ENCODE results near the gene LHX5.

Gene LHX5

DNA sequence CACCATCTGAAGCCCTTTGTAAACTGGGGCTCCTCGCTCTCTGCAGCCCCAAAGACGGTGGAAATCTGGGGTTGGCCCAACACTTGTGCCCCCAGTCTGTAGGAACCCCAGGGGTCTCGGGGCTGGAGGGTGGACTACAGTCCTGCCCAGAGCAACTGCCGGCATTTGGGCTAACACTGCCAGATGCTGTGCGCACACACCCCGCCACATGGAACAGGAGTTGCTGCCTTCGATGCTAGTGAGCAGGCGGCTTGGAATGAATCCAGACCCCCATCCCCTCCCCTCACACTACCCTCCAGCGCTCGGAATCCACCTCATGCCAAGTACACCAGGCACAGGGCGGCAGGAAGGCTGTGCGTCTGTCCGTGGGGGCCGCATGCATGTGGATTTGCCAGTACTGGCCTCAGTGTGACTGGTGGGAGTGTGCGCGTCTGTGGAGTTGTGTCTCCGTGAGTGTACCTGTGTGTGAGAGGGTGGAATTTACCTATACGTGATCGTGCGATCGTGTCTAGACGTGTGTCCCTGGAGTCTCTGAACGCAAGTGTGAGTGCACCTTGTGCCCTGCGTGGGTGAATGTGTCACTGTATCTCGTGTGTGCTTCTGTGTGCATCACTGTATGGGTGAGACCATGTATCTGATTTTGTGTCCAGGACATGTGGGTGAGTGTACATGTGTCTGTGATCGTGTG lies 5.1 kb downstream of the LHX5 start:
- in situ Hi-C loops (cut with MboI; ENCODE audit: low sequenced_read_pairs), result no loop called here

DNA sequence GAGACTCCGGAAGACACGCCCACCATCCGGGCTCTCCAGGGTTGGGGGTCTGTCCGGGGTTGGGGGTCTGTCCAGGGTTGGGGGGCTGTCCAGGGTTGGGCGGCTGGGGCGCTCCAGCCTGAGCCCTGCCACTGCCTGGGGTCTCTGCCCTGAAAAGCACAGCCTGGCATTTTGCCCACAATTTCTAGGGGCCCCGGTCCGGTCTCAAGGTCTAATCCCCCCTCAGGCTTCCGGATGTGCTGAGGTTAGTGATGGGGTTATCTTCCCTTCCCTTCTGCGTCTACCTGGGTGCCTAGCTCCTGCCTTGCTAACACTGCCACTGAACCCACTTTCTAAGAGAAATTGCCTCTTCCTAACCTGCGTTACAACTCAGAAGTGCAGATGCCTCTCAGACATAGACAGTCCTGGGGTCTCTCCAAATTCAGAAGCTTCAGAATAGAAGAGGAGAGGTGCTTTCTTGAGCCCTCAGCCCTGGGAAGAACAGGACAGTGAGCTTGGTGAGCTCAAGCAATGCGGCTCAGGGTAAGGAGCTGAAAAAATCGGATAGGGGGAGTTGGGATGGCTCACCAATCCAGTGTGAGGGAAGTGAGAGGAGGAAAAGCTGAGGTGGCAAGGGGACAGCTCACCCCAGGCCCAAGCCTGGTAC lies 5.7 kb downstream of the LHX5 start:
- in situ Hi-C loops (cut with MboI; ENCODE audit: low sequenced_read_pairs), result no loop called here

DNA sequence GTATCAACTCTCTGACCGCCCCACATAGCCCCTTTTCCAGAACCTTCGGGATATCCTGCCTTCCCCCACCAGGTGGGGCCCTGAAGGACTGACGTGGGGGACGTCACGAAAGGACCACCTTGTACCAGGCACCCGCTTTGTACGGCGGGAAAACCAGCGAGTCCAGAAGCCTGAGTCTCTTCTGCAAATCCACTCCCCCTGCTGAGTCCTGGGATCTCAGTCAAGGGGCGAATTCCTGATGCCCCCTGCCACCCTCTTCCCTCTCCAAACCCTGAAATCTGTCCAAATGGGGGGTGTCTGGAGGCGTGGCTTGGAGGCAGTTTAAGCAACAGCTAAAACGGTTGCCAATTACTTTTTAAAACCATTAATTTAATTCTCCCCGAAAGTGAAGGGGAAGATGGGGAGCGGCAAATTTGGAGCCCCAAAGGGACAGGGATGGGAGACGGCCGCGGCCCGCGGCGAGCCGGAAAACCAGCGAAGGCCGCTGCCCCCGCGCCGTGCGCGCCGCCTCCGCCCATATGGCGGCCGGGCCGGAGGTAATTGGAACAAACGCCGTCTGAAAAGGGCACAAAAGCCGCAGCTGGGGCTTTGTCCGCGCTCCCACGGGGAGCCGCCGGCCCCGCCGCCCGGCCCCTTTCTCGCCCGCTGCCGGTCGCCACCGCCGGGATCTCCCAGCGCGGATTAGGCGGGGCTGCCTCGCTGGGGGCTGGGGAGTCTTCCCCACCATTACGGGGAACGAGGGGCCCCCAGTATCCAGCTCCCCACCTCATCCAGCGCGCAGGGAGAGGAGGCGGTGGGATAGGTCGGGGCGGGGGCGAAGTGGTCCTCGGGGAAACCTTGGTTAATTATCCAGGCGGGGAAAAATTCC lies 6.6 kb downstream of the LHX5 start:
- in situ Hi-C loops (cut with MboI; ENCODE audit: low sequenced_read_pairs), result no loop called here

DNA sequence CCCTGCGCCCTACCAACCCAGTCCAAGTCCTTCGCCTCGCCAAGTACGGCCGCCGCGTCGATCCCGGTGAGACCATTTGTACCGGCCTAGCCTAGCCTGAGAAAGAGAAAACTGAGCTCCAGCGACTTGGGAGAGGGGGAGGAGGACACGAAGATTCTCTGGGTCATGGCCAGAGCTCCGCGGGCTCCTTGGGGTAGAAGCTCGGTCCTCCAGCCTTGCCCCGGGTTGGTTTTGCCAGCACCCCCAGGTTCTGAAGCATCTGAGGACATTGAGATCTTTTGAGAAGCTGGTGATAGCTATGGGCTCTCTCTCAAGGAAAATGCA lies 7.3 kb downstream of the LHX5 start:
- in situ Hi-C loops (cut with MboI; ENCODE audit: low sequenced_read_pairs), result no loop called here

DNA sequence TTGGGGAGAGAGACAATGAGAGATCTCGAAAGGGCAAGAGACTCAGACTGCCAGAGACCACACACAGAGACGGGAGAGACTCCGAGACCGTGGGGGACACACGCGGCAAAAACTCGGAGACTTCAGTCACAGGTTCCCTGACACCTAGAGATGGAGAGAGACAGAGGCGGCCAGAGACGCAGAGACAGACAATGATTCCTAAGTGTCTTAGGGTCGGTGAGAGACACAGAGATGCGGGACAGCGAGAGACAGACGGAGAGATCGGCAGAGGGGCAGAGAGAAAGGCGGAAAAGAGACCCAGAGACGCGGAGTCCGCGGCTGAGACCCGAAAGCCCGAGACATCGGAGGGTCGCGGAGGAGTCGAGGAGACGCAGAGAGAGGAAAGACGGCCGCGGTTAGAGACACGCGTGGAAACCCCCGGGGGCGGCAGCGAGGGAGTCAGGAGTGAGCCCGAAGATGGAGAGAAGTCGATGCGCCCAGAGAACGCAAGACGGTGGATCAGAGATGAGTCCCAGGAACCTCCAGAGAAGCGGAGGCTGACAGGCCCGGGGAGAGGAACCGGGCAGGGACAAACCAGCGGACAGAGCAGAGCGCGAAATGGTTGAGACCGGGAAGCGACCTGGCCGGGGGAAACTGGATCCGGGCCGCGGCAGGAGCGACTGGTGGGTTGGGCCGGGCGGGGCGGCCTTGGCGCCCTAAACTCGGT lies 7.8 kb downstream of the LHX5 start:
- in situ Hi-C loops (cut with MboI; ENCODE audit: low sequenced_read_pairs), result no loop called here

GRCh38 chr12:113462998-113463745 lies 8.5 kb downstream of the LHX5 start:
- in situ Hi-C loops (cut with MboI; ENCODE audit: low sequenced_read_pairs), result no loop called here

DNA sequence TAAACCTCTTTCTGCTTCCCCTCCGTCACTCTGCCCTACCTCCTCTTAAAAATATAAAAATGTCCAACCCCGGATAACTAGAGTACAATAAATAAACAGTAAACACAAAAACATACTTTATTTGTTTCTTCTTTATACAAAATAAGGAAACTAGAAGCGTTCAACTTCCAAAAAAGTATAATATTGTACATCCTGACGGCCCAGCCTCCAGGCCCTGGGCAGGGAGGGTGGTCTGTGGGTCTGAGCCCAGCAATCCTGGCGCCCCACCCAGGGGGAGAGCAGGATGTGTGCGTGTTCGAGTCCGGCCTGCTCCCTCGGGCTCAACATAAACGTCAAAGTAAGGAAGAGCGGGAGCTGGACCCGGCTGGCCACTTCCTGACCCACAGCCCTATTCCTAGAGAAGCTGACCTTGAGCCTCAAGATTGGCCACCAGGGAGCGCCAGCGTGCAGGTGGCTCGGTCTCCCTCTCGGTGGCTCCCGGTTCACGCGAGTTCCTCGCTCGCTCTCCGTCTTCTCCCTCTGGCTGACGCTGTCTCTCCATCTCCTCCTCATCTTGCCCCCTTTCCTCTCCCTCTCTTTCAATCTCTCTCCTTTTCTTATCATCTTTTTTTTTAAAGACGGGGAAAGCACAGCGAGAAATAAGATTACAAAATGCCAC lies 9.4 kb downstream of the LHX5 start:
- in situ Hi-C loops (cut with MboI; ENCODE audit: low sequenced_read_pairs), result no loop called here

DNA sequence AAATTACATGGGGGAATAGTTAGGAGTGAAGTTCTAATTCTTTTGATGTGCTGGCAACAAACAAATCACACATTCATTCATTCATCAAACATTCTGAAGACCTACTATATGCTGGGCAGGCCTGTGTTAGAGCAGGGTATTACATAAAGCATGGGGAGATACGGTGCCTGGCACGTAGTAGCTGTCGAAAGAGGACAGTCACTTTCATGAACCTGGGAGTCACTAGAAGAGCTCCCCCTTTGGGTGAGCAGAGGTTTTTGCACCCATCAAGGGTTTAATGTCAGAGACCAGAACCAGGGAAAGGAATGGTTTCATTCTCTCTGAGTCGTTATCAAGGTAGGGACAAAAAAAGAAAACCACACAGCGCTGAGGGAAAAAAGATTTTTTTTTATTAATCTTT lies 10.0 kb downstream of the LHX5 start:
- in situ Hi-C loops (cut with MboI; ENCODE audit: low sequenced_read_pairs), result no loop called here

DNA sequence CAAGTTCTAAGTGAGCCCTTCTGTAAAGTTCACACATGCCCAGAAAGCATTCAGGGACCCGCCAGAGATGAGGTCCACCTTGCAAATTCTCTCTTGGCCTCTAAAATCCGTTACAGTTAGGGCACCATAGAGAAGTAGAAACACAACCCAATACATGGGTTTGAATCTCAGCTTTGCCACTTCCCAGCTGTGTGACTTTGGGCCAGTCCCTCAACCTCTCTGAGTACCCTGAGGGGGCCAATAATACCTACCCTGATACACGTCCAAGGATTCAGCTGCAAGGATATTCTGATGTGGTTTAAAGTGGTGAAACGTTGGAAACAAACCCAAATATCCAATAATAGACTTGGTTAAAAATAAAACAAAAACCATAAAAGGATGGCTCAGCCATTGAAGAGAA lies 11.7 kb downstream of the LHX5 start:
- in situ Hi-C loops (cut with MboI; ENCODE audit: low sequenced_read_pairs), result no loop called here

GRCh38 chr12:113457710-113458109 lies 14.0 kb downstream of the LHX5 start:
- in situ Hi-C loops (cut with MboI; ENCODE audit: low sequenced_read_pairs), result no loop called here

DNA sequence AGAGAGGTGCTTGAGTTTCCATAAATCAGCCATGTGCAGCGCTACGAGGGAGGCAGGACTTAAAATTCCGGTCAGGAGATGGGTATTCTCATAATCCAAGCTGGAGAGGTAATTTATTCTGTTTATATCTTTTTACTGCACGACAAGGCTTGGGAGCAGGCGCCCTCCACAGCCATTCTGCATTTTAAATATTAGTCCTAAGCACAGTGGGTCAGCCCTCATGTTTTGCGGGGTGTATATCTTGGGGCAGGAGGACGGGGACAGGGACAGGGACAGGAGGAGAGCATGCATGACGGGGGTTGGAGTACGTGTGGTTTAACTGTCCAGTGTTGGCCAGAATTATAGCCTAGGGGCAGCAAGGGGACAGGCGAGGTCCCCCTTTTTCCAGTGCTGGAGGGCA lies 14.5 kb downstream of the LHX5 start:
- in situ Hi-C loops (cut with MboI; ENCODE audit: low sequenced_read_pairs), result no loop called here

DNA sequence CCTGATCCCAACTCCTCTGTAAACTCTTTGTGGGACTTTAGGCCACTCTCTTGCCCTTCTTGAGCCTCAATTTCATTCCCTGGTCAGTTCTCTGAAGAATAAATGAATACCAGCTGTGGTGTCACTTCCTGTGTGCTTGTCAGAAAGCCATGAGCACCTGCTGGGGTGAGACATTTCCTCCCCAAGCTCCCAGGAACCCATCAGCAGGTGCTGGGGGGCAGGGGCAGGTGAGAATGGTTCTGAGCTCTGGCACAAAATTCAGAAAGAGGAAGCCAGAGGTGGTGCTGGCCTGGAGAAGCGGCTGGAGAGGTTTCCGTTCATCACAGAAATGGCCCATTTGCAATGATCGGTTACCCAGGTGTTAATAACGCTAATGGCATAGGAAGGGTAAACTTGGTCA lies 14.9 kb downstream of the LHX5 start:
- in situ Hi-C loops (cut with MboI; ENCODE audit: low sequenced_read_pairs), result no loop called here

- in situ Hi-C loops (cut with MboI; ENCODE audit: low sequenced_read_pairs), result no loop called here
Measured at GRCh38 chr12:113456199-113456598, 15.5 kb downstream of the LHX5 start.

GRCh38 chr12:113453330-113453729 lies 18.3 kb downstream of the LHX5 start:
- in situ Hi-C loops (cut with MboI; ENCODE audit: low sequenced_read_pairs), result no loop called here

DNA sequence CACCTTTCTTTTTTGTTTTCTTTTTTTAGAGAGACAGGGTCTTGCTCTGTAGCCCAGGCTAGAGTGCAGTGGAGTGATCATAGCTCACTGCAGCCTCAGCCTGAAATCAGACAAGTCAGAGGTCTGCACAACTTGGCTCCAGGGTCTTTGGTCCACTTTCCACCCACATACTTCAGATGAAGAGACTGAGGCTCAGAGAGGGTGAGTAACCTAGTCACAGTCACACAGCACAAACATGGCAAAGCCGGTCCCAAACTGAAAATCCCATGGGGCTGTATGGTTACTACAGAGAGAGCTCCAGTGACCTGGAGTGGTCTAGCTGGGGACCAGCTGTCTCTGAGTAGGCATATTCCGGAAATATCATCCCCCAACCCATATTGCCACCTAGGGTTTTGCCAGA lies 19.2 kb downstream of the LHX5 start:
- in situ Hi-C loops (cut with MboI; ENCODE audit: low sequenced_read_pairs), result no loop called here

DNA sequence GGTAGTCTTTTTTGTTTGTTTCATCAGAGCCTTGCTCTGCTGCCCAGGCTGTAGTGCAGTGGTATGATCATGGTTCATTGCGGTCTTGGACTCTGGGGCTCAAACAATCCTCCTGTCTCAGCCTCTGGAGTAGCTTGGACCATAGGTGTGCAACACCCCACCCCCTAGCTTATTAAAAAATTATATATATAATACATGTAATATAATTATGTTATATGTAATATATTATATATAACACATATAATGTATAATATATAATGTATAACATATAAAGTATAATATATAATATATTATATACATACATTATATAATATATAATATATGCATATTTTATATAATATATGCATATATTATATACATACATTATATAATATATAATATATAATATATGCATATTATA lies 21.8 kb downstream of the LHX5 start:
- in situ Hi-C loops (cut with MboI; ENCODE audit: low sequenced_read_pairs), result no loop called here

DNA sequence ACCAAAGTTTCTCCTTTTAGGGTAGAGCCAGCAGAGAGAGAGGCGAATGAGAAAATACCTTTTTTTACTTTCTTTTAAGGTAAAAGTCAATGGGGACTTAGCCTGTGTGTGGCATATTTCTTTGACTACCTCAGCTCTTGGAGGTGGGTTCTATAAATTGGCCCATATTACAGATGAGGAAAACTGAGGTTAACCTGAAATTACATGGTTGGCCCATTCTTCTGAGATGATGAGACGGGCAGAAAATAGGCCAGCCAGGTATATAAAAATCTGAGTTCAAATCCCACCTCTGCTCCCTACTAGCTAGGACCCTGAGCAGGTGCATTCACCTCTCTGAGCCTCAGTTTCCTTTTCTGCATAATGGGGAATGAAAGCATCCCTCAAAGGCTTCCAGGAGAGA lies 22.4 kb downstream of the LHX5 start:
- in situ Hi-C loops (cut with MboI; ENCODE audit: low sequenced_read_pairs), result no loop called here

DNA sequence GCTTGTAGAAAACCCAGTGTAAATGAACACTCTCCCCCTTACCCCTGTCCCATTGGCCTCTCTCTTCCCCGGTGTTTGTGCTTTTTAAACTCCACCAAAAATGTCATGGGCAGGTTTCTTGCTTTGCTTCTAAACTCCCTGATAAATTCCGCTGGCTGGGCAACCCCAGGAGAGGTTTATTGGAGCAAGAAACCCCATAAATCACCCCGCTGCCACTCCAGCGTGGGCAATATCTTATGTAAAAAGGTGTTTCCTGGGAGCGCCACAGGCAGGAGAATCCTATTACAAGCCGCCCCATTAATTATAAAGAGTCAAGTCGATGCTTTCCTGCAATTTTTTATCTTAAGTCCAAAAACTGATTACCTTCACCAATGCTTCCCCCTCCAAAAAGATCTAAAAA lies 22.8 kb downstream of the LHX5 start:
- in situ Hi-C loops (cut with MboI; ENCODE audit: low sequenced_read_pairs), result no loop called here

DNA sequence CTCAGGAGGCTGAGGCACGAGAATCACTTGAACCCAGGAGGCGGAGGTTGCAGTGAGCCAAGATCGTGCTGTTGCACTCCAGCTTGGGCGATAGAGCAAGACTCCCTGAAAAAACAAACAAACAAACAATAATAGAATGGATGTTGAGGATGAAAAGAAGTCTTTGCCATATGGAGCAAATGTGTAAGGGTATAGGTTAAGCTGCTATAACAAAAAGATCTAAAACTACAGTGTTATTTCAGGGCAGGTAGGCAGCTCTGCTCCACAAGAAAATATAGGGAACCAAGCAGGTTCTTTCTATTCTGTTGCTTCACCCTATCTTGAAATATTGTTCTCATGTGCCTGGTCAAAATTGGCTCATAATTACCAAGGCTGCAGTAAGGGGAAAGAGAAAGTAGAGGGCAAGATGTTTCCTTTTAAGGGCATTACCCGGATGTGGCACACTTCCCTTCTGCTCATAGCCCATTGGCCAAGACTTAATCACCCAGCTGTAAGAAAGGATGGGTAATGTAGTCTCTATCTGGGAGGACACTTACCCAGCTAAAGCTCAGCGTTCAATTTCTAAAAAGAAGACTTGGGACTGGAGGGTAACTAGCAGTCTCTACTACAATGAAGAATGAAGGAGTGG lies 26.0 kb downstream of the LHX5 start:
- in situ Hi-C loops (cut with MboI; ENCODE audit: low sequenced_read_pairs), result no loop called here

- in situ Hi-C loops (cut with MboI; ENCODE audit: low sequenced_read_pairs), result no loop called here
Measured at GRCh38 chr12:113443030-113443539, 28.6 kb downstream of the LHX5 start.
